Natural killer cell treated with Interleukin-12 subunit alpha and Interleukin-12 subunit beta and Interleukin-15 and Interleukin-18, amount 100 ng/mL, for 72 hours (primary cell): ENCODE measurements around the gene PEF1. TPM values are rescaled to one million over a fixed set of nuclear protein-coding genes. Genes with fewer than 3 reads are reported as not detected.

Source experiments
- ATAC-seq, 2 donors: fragments of 150-1000 bp; cut with Tn5 transposase in 1 of 2; sonication (Bioruptor Pico), chemical (Tn5 transposase) in 1 of 2; 2 replicates each; pipeline ENCODE4 v1.10.0; 2021
- DNase-seq: peaks from one replicate; pipeline ENCODE4 v3.0.0; 2022; ENCODE audit warnings: low spot score
- H3K27ac Mint-ChIP-seq, 2 donors: 1 replicate in 1 of 2; 2 replicates in 1 of 2; pipeline ENCODE4 v1.8.0; 2022; ENCODE audit warnings: mixed read lengths in 2 of 2, mild to moderate bottlenecking in 1 of 2, moderate library complexity in 1 of 2
- H3K27me3 Mint-ChIP-seq, 2 donors: 1 replicate in 1 of 2; 2 replicates in 1 of 2; pipeline ENCODE4 v1.8.0; 2022; ENCODE audit warnings: mixed read lengths in 2 of 2
- H3K36me3 Mint-ChIP-seq: one replicate; pipeline ENCODE4 v1.8.0; 2022; ENCODE audit warnings: mixed read lengths
- H3K4me1 Mint-ChIP-seq, 2 donors: 1 replicate in 1 of 2; 2 replicates in 1 of 2; pipeline ENCODE4 v1.8.0; 2022; ENCODE audit warnings: low read depth in 2 of 2, mixed read lengths in 2 of 2, mild to moderate bottlenecking in 1 of 2
- H3K4me3 Mint-ChIP-seq: one replicate; pipeline ENCODE4 v1.8.0; 2022; ENCODE audit warnings: mixed read lengths
- H3K9me3 Mint-ChIP-seq: 2 replicates; pipeline ENCODE4 v1.8.0; 2022; ENCODE audit warnings: mixed read lengths
- total RNA-seq, 2 donors: library from RNA; stranded (reverse); gene quantifications; one replicate each; pipeline ENCODE4 v1.2.3, GENCODE V29; 2022

The PEF1 gene
- total RNA-seq, 2 donors from 2014 or later: 45.5 to 55.9 TPM

- H3K27me3 Mint-ChIP-seq: no peaks in the 10 kb centered on the region
- H3K9me3 Mint-ChIP-seq: peaks cover 6% of the 10 kb centered on the region
- ATAC-seq: no peak
- peak overlapping the region; percentile 92 for H3K4me3 Mint-ChIP-seq
- peak overlapping the region; percentile 87 to 96 for H3K27ac Mint-ChIP-seq
- peaks cover 27 to 33% of the 10 kb centered on the region in 2 donors for H3K4me1 Mint-ChIP-seq
- peaks cover 7% of the 10 kb centered on the region for H3K36me3 Mint-ChIP-seq
- DNase-seq: no peak
Observed at GRCh38 chr1:31646259-31646960, 1.7 kb upstream of the PEF1 start.

GRCh38 chr1:31645274-31645568 is 545 bp upstream of the PEF1 start:
- peaks cover 7% of the 10 kb centered on the region for H3K36me3 Mint-ChIP-seq
- H3K27me3 Mint-ChIP-seq: no peaks in the 10 kb centered on the region
- H3K27ac Mint-ChIP-seq: peak overlapping the region; percentile 87 to 96
- no peak for ATAC-seq
- DNase-seq: no peak
- H3K9me3 Mint-ChIP-seq: peaks cover 6% of the 10 kb centered on the region
- peaks cover 27 to 33% of the 10 kb centered on the region in 2 donors for H3K4me1 Mint-ChIP-seq
- peak overlapping the region; percentile 92 for H3K4me3 Mint-ChIP-seq

- Mint-ChIP-seq H3K27ac (peak overlapping the region; percentile 87 to 96), H3K9me3 (peaks cover 6% of the 10 kb centered on the region), H3K4me3 (peak overlapping the region; percentile 92), H3K27me3 (no peaks in the 10 kb centered on the region), H3K36me3 (peaks cover 7% of the 10 kb centered on the region), H3K4me1 (peaks cover 27 to 33% of the 10 kb centered on the region in 2 donors)
- ATAC-seq (peak; percentile 73), DNase-seq (no peak)
Observed at GRCh38 chr1:31643976-31644559, 608 bp downstream of the PEF1 start.

GRCh38 chr1:31642897-31643296 is 1.8 kb downstream of the PEF1 start:
- ATAC-seq (no peak), DNase-seq (no peak)
- H3K9me3 Mint-ChIP-seq: peaks cover 6% of the 10 kb centered on the region
- H3K36me3 Mint-ChIP-seq: peaks cover 7% of the 10 kb centered on the region
- H3K4me1 Mint-ChIP-seq: peaks cover 31 to 44% of the 10 kb centered on the region in 2 donors
- H3K4me3 Mint-ChIP-seq: no peak overlapping the region
- no peaks in the 10 kb centered on the region for H3K27me3 Mint-ChIP-seq
- H3K27ac Mint-ChIP-seq: no peak overlapping the region

GRCh38 chr1:31642366-31642765 is 2.3 kb downstream of the PEF1 start:
- Mint-ChIP-seq H3K9me3 (peaks cover 6% of the 10 kb centered on the region), H3K27me3 (no peaks in the 10 kb centered on the region), H3K36me3 (peaks cover 7% of the 10 kb centered on the region), H3K4me1 (peaks cover 34 to 47% of the 10 kb centered on the region in 2 donors), H3K27ac (no peak overlapping the region), H3K4me3 (no peak overlapping the region)
- ATAC-seq (no peak), DNase-seq (no peak)

- H3K4me1 Mint-ChIP-seq: peaks cover 34 to 45% of the 10 kb centered on the region in 2 donors
- H3K36me3 Mint-ChIP-seq: no peaks in the 10 kb centered on the region
- ATAC-seq (no peak), DNase-seq (no peak)
- H3K4me3 Mint-ChIP-seq: no peak overlapping the region
- H3K27ac Mint-ChIP-seq: no peak overlapping the region
- H3K9me3 Mint-ChIP-seq: no peaks in the 10 kb centered on the region
- no peaks in the 10 kb centered on the region for H3K27me3 Mint-ChIP-seq
Observed at GRCh38 chr1:31640964-31641363, 3.7 kb downstream of the PEF1 start.

GRCh38 chr1:31640179-31640578 is 4.5 kb downstream of the PEF1 start:
- peaks cover 32 to 44% of the 10 kb centered on the region in 2 donors for H3K4me1 Mint-ChIP-seq
- no peak overlapping the region for H3K4me3 Mint-ChIP-seq
- ATAC-seq: no peak
- no peak overlapping the region for H3K27ac Mint-ChIP-seq
- no peak for DNase-seq
- no peaks in the 10 kb centered on the region for H3K9me3 Mint-ChIP-seq
- no peaks in the 10 kb centered on the region for H3K36me3 Mint-ChIP-seq
- H3K27me3 Mint-ChIP-seq: no peaks in the 10 kb centered on the region

- Mint-ChIP-seq H3K9me3 (no peaks in the 10 kb centered on the region), H3K4me1 (peaks cover 32 to 39% of the 10 kb centered on the region in 2 donors), H3K27ac (no peak overlapping the region), H3K36me3 (no peaks in the 10 kb centered on the region), H3K27me3 (no peaks in the 10 kb centered on the region), H3K4me3 (no peak overlapping the region)
- ATAC-seq (no peak), DNase-seq (no peak)
Observed at GRCh38 chr1:31639543-31639942, 5.1 kb downstream of the PEF1 start.

- no peak overlapping the region for H3K4me3 Mint-ChIP-seq
- ATAC-seq: no peak
- H3K4me1 Mint-ChIP-seq: peaks cover 23 to 30% of the 10 kb centered on the region in 2 donors
- H3K9me3 Mint-ChIP-seq: no peaks in the 10 kb centered on the region
- no peaks in the 10 kb centered on the region for H3K36me3 Mint-ChIP-seq
- no peak for DNase-seq
- H3K27ac Mint-ChIP-seq: peak overlapping the region; percentile 16 to 51
- H3K27me3 Mint-ChIP-seq: no peaks in the 10 kb centered on the region
Observed at GRCh38 chr1:31637915-31638673, 6.6 kb downstream of the PEF1 start.

GRCh38 chr1:31633117-31633516 is 11.6 kb downstream of the PEF1 start:
- Mint-ChIP-seq H3K4me1 (peaks cover 21 to 22% of the 10 kb centered on the region in 2 donors), H3K9me3 (no peaks in the 10 kb centered on the region), H3K27me3 (no peaks in the 10 kb centered on the region), H3K36me3 (peaks cover 6% of the 10 kb centered on the region), H3K4me3 (no peak overlapping the region), H3K27ac (no peak overlapping the region)
- ATAC-seq (no peak), DNase-seq (no peak)

- Mint-ChIP-seq H3K27me3 (no peaks in the 10 kb centered on the region), H3K36me3 (peaks cover 6% of the 10 kb centered on the region), H3K9me3 (no peaks in the 10 kb centered on the region), H3K4me3 (no peak overlapping the region), H3K4me1 (peaks cover 17 to 18% of the 10 kb centered on the region in 2 donors), H3K27ac (no peak overlapping the region)
- DNase-seq (no peak), ATAC-seq (no peak)
Observed at GRCh38 chr1:31632649-31633048, 12.0 kb downstream of the PEF1 start.

GRCh38 chr1:31628931-31629556 is 15.6 kb downstream of the PEF1 start:
- Mint-ChIP-seq H3K36me3 (peaks cover 6% of the 10 kb centered on the region), H3K27ac (no peak overlapping the region), H3K4me1 (peaks cover 1 to 5% of the 10 kb centered on the region in 2 donors)

GRCh38 chr1:31627930-31628559 is 16.6 kb downstream of the PEF1 start:
- H3K4me3 Mint-ChIP-seq: no peak overlapping the region
- H3K4me1 Mint-ChIP-seq: peaks cover 7 to 8% of the 10 kb centered on the region in 2 donors
- peaks cover 6% of the 10 kb centered on the region for H3K36me3 Mint-ChIP-seq

More at GRCh38 chr1:31628931-31629556, 15.6 kb downstream of the PEF1 start:
- Mint-ChIP-seq H3K9me3 (no peaks in the 10 kb centered on the region), H3K4me3 (no peak overlapping the region), H3K27me3 (no peaks in the 10 kb centered on the region)
- DNase-seq: no peak
- no peak for ATAC-seq

More at GRCh38 chr1:31627930-31628559, 16.6 kb downstream of the PEF1 start:
- ATAC-seq: no peak
- Mint-ChIP-seq H3K9me3 (no peaks in the 10 kb centered on the region), H3K27me3 (no peaks in the 10 kb centered on the region), H3K27ac (no peak overlapping the region)
- no peak for DNase-seq
